GM10248 (cell line): ENCODE measurements around the gene IL13.
A peak's percentile ranks its signal among the peaks of the same experiment; 100 is the strongest.

Experiments used
- CTCF ChIA-PET: fragments of 300-600 bp; sonication (Branson Sonifier 250); formaldehyde crosslinking; extraction: SDS; loops from one replicate; lab custom pipeline; 2021; ENCODE audit warnings: antibody characterized with exemption; lab: Yijun Ruan, JAX
- POLR2A ChIA-PET: fragments of 350-650 bp; sonication (Branson Sonifier 250); formaldehyde crosslinking; extraction: SDS; loops from one replicate; lab custom pipeline; 2020; ENCODE audit warnings: antibody characterized with exemption; lab: Yijun Ruan, JAX
- DNase-seq: peaks from one replicate; pipeline ENCODE4 v3.0.0; 2012; ENCODE audit errors: extremely low spot score
- TF ChIP-seq, protein P1 (sequence below): IDR thresholded peaks from 2 replicates; pipeline ENCODE4 v1.5.1; 2012; ENCODE audit warnings: mild to moderate bottlenecking, low read depth; ENCODE audit errors: extremely low read depth, missing control alignments, control extremely low read depth

IL13 gene

DNA sequence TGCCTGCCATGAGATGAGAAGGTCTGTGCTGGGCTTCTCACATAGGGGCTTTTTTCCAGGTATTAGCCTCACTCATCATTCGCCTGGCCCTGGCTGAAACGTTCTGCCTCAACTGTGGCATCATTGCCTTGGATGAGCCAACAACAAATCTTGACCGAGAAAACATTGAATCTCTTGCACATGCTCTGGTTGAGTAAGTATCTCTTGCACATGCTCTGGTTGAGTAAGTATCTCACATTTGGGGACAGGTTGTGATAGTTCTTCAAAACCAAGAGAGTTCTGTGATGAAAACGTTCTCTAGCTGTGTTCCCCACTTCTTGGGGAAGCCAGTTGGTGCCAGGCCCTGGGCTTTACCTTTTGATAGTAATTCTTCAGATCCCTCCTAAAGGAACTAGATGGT lies 17.4 kb upstream of the IL13 start:
- TF ChIP-seq, protein P1, sequence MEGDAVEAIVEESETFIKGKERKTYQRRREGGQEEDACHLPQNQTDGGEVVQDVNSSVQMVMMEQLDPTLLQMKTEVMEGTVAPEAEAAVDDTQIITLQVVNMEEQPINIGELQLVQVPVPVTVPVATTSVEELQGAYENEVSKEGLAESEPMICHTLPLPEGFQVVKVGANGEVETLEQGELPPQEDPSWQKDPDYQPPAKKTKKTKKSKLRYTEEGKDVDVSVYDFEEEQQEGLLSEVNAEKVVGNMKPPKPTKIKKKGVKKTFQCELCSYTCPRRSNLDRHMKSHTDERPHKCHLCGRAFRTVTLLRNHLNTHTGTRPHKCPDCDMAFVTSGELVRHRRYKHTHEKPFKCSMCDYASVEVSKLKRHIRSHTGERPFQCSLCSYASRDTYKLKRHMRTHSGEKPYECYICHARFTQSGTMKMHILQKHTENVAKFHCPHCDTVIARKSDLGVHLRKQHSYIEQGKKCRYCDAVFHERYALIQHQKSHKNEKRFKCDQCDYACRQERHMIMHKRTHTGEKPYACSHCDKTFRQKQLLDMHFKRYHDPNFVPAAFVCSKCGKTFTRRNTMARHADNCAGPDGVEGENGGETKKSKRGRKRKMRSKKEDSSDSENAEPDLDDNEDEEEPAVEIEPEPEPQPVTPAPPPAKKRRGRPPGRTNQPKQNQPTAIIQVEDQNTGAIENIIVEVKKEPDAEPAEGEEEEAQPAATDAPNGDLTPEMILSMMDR: no peak
- ChIA-PET CTCF (interaction anchor here (0.8 to 4.8 kb wide), 9 partner anchors 10 to 254 kb away, joined by 3 to 22 read pairs (median 4); partner anchors contain the start of gene IL13), POLR2A (interaction anchor here (0.8 kb wide), 1 partner anchor 21 kb away, joined by 5 read pairs; no protein-coding TSS in a partner anchor)
- DNase-seq: no peak

DNA sequence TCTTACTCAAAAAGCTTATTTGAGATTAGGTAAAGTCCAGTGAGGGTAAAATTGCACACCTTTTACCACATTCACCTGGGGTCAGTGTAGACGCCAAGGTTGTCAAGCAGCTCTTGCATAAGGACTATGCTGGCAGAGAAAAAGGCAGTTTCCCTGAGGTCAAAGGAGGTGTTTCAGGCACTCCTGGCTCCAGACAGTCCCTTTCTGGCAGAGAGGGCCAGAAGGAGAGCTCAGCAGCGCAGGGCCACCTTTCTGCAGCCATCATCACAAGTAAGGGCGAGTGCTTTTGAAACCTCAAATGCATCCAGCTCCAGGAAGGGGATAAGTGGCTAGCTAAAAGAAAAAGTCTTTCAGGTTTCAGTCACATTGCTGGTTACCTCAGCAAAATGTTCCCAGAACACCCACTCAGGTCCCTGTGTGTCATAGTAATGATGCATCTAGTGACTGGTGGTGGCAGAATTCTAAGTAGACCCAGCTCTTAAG lies 16.7 kb upstream of the IL13 start:
- TF ChIP-seq, protein P1: no peak
- ChIA-PET CTCF (interaction anchor here (0.8 to 4.8 kb wide), 17 partner anchors 8 to 255 kb away, joined by 3 to 22 read pairs (median 3); partner anchors contain the start of genes CCNI2 and IL13), POLR2A (interaction anchor here (0.6 to 0.8 kb wide), 2 partner anchors 21 to 34 kb away, joined by 3 to 5 read pairs; no protein-coding TSS in a partner anchor)
- peak; percentile 55 for DNase-seq

DNA sequence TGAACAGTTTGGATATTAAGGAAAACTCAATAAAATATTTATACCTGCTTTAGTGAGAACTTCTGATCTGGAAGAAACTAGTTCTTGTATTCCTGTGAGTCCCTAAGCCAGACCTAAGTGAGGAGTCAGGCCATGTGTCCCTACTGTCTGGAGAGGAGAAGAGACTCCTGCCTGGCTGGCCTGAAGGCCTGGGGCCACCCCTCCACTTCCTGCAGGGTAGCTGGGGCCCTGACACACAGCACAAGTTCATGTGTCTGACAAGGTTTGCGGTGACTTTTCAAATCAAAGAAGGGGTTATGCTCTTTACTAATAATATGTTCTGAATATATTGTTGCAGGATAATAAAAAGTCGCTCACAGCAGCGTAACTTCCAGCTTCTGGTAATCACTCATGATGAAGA lies 16.1 kb upstream of the IL13 start:
- DNase-seq: no peak
- TF ChIP-seq, protein P1: no peak
- POLR2A ChIA-PET: interaction anchor here (0.6 kb wide), 1 partner anchor 34 kb away, joined by 3 read pairs; no protein-coding TSS in a partner anchor
- CTCF ChIA-PET: interaction anchor here (0.9 to 4.8 kb wide), 15 partner anchors 9 to 178 kb away, joined by 3 to 22 read pairs (median 3); partner anchors contain the start of genes CCNI2 and IL13

DNA sequence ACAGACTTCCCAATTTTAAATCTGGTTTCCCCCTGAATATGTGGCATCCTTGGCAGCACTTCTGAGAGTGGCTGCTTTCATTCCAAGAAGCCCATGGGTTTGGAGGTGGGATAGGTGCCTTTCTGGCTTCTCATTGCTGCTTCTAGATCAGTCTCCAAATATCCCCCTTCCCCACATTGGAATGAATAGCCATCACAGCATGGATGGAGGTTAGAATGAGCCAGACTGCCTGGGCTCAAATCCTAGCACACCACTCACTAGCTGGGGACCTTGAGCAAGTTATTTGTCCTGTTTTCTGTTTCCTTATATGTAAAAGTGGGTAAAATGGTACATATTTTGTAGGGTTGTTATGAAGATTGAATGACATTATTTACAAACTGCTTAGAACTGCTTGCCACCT lies 13.8 kb upstream of the IL13 start:
- no peak for DNase-seq
- ChIA-PET POLR2A (interaction anchor here (0.6 kb wide), 1 partner anchor 64 kb away, joined by 4 read pairs; no protein-coding TSS in a partner anchor), CTCF (interaction anchor here (1.0 to 4.8 kb wide), 2 partner anchors 14 to 182 kb away, joined by 3 to 17 read pairs; partner anchors contain the start of gene IL13)
- TF ChIP-seq, protein P1: no peak

DNA sequence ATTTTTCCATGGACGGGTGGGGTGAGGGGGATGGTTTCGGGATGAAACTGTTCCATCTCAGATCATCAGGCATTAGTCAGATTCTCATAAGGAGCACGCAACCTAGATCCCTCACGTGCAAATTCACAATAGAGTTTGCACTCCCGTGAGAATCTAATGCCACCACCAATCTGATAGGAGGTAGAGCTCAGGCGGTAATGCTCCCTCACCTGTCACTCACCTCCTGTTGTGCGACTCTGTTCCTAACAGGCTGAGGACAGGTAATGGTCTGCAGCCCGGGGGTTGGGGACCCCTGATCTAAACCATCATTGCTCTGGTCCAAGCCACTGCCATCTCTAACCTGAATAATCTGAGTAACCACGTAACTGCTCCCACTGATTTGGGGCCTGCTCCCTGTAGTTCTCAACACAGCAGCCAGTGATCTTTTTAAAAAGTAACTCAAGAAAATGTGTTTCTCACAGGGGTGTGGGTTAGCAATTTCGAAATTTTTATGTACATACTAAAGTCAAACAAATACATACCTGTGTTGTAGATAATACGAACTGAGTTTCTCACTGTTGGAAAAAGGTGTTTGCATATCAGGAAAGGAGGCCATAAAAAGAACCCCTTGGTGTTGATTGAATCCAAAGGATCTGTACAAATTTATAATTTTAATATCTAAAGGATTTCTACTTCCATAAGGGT lies 11.2 kb upstream of the IL13 start:
- ChIA-PET POLR2A (no interaction called here), CTCF (interaction anchor here (1.1 to 1.9 kb wide), 2 partner anchors 12 to 28 kb away, joined by 3 to 4 read pairs; no protein-coding TSS in a partner anchor)
- TF ChIP-seq, protein P1: no peak
- no peak for DNase-seq

DNA sequence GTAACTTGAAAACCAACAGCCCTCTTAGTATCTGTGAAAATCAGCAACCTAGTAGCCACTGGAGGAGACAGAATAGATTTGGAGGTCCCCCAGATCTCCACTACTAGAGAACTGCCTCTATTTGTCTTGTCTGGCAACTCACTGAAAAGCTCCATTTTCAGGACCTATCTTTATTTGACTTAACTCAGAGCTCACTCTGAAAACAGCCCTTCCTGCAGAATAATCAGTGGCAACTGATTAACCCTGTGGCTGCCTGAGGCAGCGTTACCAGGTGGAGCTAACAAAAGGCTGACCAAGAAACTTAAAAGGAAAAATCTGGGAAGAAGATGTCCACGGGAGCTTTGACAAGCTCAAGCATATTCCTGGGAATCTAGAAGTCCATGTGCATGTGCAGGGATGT lies 10.5 kb upstream of the IL13 start:
- DNase-seq: no peak
- TF ChIP-seq, protein P1: no peak
- ChIA-PET POLR2A (no interaction called here), CTCF (interaction anchor here (0.8 to 1.9 kb wide), 3 partner anchors 11 to 27 kb away, joined by 3 to 4 read pairs (median 3); no protein-coding TSS in a partner anchor)
